Fibroblast of skin of left quadriceps (primary cell): Measurements from ENCODE around the gene ACTL8.

Experiments used
- DNase-seq, 2 experiments: peaks; one replicate each; pipeline ENCODE4 v3.0.0-alpha.2; 2013; ENCODE audit warnings: low read depth in 2 of 2

The ACTL8 gene

GRCh38 chr1:17755120-17755519 is at the start of gene ACTL8:
TSS of gene ACTL8 (plus strand) at chr1:17755333. CDS start at chr1:17823009, 67,676 bp downstream.
- DNase-seq = no peak

DNA sequence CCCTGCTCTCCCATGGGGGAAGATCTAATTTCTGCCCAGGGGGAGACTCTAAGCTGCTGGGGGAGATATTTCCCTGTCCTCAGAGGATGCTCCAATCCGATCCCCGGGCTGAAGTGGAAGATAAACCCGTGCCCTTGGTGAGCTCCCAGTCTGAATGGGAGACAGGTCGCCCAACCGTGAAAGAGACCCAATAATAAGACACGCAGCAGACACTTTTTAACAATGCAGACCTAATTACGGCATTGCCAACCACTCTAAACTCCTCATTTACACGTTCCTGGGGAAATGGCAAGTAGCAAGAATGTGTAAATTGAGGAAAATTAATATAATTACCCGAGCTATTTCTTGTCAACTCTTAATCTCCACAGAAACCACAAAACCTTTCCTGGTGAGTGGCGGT is 48.7 kb upstream of the ACTL8 start:
- DNase-seq = no peak

DNA sequence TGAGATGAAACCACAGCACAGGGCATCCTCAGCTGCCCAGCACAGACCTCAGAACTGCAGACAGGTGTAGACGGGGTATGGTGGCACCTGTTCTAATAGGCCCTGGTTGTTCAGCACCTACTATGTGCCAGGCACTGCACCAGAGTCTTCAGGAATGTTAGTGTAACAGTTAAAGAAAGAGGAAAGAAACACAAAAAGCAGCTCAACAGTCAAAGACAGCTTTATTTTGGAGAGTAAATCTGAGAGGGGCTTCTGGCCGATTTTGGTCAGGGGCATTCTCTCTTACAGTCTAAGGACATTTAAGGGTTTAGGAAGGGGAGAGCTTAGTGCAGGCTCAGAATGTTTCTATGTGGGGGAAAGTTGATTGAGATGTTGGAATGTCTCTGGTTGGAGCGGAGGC is 45.2 kb upstream of the ACTL8 start:
- no peak for DNase-seq

DNA sequence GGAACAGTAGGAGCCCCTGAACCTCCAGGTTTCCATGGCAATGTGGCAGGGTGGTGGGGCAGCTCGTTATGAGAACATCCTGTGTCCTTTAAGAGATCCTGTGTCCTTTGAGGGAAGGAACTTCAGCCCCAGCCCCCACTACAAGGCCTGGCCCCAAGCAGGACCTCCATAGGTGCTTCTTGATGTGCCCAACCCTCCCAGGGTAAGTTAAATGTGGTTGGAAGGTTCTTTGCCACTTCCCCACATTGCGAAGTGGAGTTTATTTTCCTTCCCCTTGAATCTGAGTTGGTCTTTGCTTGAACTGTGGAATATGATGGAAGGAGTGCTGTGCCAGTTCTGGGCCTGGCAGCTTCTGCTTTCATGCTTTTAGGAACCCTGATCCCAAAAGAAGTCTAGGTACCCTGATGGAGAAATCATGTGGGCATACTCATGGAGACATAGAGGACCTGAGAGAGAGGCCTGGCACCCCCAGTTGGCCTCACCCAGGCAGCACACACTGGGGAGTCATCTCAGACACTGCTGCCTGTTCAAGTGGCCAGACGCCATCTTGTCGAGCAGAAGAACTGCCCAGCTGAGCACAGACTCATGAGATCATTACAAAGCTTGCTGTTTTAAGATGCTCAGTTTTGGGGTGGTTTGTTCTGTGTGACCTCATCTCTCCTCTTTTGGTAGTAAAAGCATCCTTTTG is 44.1 kb upstream of the ACTL8 start:
- DNase-seq = no peak

- no peak for DNase-seq
These were observed 43.6 kb upstream of the ACTL8 start for GRCh38 chr1:17711577-17711910.

DNA sequence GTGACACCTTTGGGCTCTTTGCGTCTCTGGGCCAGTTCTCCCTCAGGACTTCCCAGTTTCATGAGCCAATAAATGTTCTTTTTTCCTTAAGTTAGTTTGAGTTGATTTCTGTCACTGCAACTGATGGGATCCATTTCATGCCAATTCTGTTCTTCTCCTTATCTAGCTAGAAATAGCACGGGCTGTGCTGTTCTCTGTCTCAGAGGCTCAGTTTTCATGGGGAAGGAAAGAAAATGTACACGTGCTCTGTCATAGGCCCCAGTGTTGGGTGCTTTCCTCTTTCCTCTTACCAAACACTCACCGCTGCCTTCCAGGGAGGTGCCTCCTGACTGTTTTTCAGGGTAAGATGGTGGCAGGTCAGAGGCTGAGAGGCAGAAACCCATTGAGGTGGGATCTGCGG is 43.2 kb upstream of the ACTL8 start:
- no peak for DNase-seq

DNA sequence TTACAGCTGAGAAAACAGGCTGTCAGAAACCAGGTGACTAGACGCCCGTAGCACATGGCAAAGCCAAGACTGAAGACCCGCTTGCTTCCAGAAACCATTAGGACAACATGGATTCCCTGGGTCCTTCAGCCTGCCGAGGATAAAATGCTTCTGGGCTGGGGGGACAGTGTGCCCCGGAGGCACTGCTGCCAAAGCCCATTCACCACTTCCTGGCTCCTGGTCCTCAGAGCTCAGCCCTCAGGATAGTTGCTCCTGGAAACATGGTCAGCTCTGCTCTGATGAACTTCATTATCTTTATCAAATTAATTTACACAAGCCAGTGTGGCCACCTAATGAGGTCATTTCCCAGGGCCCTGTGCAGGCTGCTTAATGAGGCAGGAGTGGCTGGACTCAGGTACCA is 41.1 kb upstream of the ACTL8 start:
- no peak for DNase-seq

DNA sequence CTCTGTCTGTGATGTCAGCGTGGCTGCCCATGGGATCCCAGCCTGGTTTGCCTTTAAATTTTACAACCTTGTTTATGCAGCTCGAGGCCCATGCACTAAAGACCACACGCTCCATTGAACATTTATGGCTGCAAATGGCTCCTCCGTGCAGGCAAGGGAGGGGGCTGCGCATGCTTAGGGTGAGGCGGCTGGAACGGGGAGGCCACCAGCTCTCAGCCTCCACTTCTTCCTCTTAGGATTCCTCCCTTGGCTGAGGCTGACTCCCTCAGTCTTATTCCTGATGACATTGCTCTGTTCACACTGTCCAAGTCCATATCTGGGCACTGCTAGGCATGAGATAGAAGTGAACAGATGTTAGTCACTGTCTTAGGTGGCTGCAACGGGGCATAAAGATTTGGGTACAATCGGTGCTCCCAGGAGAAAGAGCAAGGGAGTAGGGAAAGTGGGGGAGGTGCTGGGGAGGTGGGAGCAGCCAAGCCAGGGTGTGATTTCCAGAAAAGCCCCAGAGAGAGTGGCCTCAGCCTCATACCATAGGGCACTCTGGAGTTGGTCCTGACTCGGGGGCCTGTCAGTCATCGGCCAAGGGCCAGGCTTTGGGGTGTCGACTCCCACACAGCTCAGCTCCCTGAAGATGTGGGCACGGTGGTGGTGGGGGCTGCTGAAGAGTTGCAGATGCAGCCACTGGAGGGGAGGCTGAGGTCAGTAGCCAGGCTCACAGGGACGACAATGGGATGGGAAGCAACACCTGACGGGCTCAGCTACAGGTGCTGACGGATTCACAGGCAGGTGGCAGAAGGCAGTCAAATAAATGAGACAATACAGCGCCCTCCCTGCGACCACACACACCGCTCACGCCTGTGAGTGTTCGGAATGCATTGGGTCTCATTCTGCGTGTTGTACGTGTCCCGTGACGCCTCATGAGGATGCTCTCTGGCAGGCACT is 37.3 kb upstream of the ACTL8 start:
- DNase-seq = no peak

DNA sequence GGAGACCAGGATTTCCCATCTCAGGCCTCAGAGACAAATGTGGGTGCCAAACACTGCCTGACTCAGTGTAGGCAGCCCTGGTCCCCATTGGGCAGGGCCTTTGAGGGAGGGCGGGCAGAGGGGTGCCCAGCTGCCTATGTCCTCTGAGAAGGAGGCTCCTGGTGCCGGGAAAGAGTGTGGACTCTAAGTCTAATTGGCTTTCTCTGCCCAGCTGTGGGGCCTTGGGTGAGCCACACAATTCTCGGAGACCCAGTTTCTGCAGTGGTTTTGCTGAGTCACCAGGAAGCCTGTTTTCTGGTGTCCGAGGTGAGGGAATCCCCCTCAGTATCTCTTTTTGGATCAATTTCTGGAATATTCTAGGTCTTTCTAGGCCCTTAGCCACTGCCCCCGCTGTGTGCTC is 35.3 kb upstream of the ACTL8 start:
- no peak for DNase-seq

DNA sequence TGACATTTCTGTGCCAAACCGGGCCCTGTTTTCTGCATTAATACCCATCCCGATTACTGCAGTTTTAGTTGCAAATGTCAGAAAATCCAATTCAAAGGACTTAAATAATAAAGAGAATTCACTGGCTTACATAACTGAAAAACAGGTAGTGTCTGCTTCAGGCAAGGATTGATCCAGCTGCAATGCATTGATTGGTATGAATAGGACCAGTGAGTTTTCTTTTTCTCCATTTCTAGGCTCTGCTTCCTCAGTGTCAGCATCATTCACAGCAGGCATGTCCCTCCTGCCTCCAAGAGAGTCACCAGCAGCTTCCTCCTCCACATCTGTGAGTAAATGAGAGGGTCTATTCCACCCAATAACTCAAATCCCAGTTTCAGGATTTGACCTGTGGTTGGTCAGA is 33.7 kb upstream of the ACTL8 start:
- no peak for DNase-seq

GRCh38 chr1:17723684-17724083 is 31.4 kb upstream of the ACTL8 start:
- no peak for DNase-seq

- no peak for DNase-seq
These were observed 31.0 kb upstream of the ACTL8 start for GRCh38 chr1:17724150-17724549.

DNA sequence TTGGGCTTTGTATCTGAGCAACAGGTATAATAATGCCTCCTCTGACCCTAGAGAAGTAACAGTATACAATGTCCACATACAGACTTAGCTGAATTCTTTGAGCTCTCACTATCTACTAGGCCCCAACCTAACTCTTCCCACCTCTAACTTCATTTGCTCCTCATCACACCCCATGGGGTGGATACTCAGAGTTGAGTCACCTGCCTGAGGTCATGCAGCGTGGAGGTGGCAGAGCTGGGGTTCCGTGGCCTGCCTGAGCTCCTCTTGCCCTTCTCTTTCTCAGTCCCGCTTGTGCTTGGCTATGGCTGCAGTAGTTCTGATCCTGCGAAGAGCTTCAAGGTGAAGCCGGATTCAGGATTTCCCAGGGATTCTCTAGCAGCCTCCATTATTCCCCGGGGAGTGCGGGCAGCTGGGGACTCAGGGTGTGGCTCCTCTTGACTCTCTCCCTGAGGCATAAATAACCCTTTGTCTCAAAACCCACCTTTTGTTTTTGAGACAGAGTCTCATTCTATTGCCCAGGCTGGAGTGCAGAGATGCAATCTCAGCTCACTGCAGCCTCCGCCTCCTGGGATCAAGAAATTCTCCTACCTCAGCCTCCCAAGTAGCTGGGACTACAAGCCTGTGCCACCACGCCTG is 29.9 kb upstream of the ACTL8 start:
- no peak for DNase-seq

DNA sequence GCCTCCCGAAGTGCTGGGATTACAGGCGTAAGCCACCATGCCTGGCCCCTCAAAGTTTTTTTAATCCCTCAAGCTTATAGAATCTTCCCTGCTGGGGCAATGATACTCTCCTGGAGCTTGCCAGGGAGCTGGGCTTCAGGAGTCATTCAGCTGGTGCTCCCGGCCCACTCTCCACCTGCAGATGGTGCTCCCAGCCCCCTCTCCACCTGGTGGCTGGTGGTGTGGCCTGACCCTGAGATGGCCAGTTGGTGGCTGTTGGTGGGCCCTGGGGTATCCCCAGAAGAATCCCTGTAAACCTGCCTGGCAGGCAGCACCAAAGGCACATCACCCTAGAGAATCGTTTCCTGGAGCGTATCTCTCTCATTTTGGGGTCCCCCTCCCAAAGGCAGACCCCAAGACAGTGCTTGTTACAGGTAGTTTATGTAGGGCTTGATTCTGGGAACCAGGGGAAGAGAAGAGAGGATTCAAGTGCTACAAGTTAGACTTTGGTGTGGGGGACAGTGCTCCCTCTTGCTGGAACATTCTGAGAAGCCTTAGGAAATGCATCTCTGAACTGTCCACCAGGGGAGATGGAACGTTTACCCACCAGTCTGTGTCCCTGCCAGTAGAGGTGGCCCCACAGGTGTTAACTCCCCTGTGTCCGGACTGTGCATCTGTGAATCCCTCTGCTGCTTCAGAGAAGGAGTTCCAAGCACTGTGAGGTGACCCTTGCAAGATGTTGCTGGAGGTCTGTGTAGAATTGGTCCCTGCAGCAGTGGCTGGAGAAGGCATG is 29.1 kb upstream of the ACTL8 start:
- no peak for DNase-seq

DNA sequence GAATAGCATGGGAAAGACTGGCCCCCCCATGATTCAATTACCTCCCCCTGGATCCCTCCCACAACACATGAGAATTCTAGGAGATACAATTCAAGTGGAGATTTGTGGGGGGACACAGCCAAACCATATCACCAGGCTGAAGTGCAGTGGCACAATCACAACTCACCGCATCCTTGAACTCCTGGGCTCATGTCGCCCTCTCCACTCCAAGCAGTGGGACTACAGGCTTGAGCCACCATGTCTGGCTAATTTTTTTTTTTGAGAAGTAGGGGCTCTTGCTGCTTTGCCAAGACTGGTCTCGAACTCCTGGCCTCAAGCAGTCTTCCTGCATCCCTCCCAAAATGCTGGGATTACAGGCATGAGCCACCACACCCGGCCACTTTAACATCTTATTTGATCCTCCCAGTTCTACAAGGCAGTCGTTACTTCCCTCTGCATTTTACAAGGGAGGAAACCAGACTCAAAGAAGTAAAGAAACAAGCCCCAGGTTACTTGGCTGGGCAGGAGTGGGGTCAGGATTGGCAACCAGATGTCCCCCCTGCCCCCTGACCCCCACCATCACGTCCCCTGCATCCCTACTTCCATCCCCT is 26.9 kb upstream of the ACTL8 start:
- no peak for DNase-seq

- DNase-seq = no peak
These were observed 25.9 kb upstream of the ACTL8 start for GRCh38 chr1:17729248-17729647.

DNA sequence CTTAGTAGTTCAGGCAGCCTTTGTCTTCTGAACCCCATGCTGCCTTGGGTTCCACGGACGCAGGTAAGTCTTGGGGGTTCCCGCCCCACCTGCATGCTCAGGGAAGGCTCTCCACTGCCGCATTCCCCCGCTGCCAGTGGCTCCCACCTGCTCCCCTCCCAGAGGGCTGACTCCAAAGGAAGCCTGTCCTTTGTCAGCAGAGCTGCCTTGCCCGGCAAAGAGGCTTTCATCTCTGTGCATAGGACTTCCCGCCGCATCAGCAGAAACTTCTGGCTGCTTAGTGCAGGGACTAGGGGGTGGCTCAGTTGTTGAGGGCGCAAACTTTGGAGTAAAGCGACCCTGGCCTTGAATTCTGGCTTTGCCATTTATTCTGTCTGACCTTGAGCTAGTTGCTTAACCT is 25.2 kb upstream of the ACTL8 start:
- no peak for DNase-seq

- DNase-seq = no peak
These were observed 23.7 kb upstream of the ACTL8 start for GRCh38 chr1:17731460-17731859.

DNA sequence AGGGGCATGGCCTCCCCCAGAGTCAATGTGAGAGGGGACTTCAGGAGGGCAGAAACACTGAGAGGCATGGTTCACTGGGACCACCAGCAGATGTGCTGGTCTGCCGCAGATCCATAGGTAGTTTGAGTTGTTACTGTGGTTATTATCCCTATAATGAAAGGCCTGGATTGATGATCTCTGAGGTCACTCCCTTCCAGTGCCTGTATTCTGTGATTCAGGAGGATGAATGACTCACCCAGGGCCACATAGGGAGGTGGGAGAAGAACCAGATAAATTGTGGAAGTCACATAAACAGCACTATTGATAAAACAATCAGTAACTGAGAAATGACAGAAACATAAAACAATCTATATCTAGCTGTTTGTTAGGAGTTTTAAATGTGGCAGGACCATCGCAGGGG is 22.7 kb upstream of the ACTL8 start:
- DNase-seq = peak; percentile 11 to 12

DNA sequence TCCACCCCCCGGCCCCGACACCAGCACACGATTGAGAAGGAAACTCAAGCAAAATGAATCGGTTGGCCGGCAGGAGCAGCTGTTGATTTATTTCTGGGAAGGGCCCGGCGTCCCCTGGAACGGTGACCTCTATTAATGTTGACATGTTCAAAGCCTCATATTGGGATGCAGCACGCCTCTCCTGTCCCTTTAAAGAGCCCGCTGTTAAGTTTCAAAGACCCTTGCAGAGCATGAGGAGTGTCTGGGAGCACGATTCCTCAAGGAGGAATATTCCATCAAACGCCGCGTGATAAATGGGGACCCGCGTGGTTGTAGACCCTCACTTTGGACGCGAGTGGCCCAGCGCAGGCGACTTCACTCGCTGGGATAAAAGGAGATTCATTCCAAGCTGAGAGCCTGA is 21.5 kb upstream of the ACTL8 start:
- no peak for DNase-seq

DNA sequence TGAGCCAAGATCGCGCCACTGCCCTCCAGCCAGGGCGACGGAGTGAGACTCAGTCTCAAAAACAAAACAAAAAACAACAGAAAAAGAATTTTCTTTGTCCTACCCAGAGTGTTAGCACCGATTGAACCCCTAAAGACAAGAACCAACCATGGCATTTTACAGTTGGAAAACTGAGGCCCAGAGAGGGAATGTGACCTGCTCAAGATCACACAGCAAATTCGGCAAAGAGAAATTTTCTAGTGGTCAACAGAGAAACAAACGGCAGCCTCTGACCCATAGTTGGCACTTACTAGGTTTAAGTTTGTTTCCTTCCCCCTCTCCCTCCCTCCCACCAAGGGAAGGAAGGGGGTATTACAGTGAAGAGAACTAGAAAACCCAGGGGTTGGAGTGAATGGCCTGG is 20.5 kb upstream of the ACTL8 start:
- no peak for DNase-seq

DNA sequence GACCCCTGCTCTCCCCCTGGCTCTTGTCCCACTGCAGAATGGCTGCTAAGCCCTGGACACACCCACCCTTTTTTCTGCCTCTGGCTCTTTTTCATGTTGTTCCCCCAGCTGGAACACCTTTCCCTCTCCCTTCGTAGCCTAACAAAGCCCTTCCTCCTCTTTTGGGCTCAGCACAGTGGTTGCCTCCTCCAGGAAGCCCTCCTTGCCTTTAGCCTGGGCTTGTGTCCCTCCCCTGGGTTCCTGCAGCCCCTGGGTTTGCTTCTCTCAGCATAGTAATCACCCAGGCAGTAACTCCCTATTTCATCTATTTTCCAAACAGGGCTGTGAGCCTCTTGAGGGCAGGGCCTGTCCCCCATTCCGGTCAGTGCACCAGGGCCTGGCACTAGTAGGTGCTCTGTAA is 19.8 kb upstream of the ACTL8 start:
- no peak for DNase-seq
